B cell (primary cell): Measurements from ENCODE around the gene FRMD4A. TPM values are rescaled to one million over a fixed set of nuclear protein-coding genes. Genes with fewer than 3 reads are reported as not detected.

Source experiments
- ATAC-seq: fragments of 200-7000 bp; cut with Tn5 transposase; one replicate; pipeline ENCODE4 v1.10.0; 2021; ENCODE audit warnings: low read depth, mild to moderate bottlenecking, moderate number of reproducible peaks, moderate library complexity
- CTCF ChIA-PET: fragments of 350-600 bp; sonication (Branson Sonifier 250); formaldehyde crosslinking; loops from one replicate; lab custom pipeline; 2021; ENCODE audit warnings: antibody characterized with exemption, inconsistent platforms; lab: Charles Lee
- POLR2A ChIA-PET: fragments of 350-600 bp; sonication (Branson Sonifier 250); formaldehyde crosslinking; loops from one replicate; lab custom pipeline; 2021; ENCODE audit warnings: antibody characterized with exemption; lab: Charles Lee
- DNase-seq: peaks from one replicate; pipeline ENCODE4 v3.0.0; 2013
- H2AFZ ChIP-seq: 2 replicates; pipeline ENCODE4 v1.6.1; 2012; ENCODE audit warnings: mild to moderate bottlenecking, low read depth, low read length; ENCODE audit not compliant: insufficient read depth, poor library complexity, severe bottlenecking
- H3K27ac ChIP-seq, 2 donors: 1 replicate in 1 of 2; 2 replicates in 1 of 2; pipeline ENCODE4 v1.5.1; 2012 to 2013; ENCODE audit warnings: low read length in 2 of 2, mild to moderate bottlenecking in 2 of 2, moderate library complexity in 1 of 2
- H3K27me3 ChIP-seq, 4 experiments: fragments of 200-600 bp in 1 of 4; sonication (generic) in 1 of 4; replicated peaks in 1 of 4; 1 replicate in 2 of 4; 2 replicates in 2 of 4; pipeline versions ENCODE4 v1.6.1 to v1.7.0; 2013 to 2016; ENCODE audit warnings: low read length in 3 of 4, mild to moderate bottlenecking in 2 of 4, mixed read lengths in 1 of 4, moderate library complexity in 1 of 4; ENCODE audit not compliant: insufficient read depth in 4 of 4, control insufficient read depth in 3 of 4; ENCODE audit errors: control extremely low read depth in 1 of 4
- H3K36me3 ChIP-seq, 2 experiments: replicated peaks in 1 of 2; 1 replicate in 1 of 2; 2 replicates in 1 of 2; pipeline versions ENCODE4 v1.6.1 to v1.7.1; 2013; ENCODE audit warnings: low read length in 1 of 2; ENCODE audit not compliant: insufficient read depth in 2 of 2, control insufficient read depth in 1 of 2; ENCODE audit errors: control extremely low read depth in 1 of 2, extremely low read depth in 1 of 2
- H3K4me1 ChIP-seq, 2 donors: fragments of 200-600 bp in 1 of 2; sonication (generic) in 1 of 2; 1 replicate in 1 of 2; 2 replicates in 1 of 2; pipeline versions ENCODE4 v1.5.1 to v1.6.1; 2013 to 2017; ENCODE audit warnings: low read length in 2 of 2; ENCODE audit not compliant: control insufficient read depth in 2 of 2, insufficient read depth in 2 of 2
- H3K4me2 ChIP-seq: replicated peaks from 2 replicates; pipeline ENCODE3; 2012; ENCODE audit warnings: mild to moderate bottlenecking, low read depth, low read length; ENCODE audit not compliant: poor library complexity, severe bottlenecking
- H3K4me3 ChIP-seq, 5 experiments: fragments of 200-600 bp in 1 of 5; sonication (generic) in 1 of 5; 1 replicate in 3 of 5; 2 replicates in 2 of 5; pipeline versions ENCODE4 v1.5.1 to v1.7.0; 2011 to 2016; ENCODE audit warnings: low read length in 4 of 5, mild to moderate bottlenecking in 4 of 5, low read depth in 2 of 5, control low read depth in 1 of 5, moderate library complexity in 1 of 5; ENCODE audit not compliant: insufficient read depth in 1 of 5; ENCODE audit errors: control extremely low read depth in 1 of 5, extremely low read depth in 1 of 5
- H3K79me2 ChIP-seq: fragments of 200-600 bp; sonication (generic); one replicate; pipeline ENCODE4 v1.6.0; 2016; ENCODE audit warnings: low read length; ENCODE audit not compliant: control insufficient read depth, insufficient read depth
- H3K9ac ChIP-seq: fragments of 200-600 bp; sonication (generic); 2 replicates; pipeline ENCODE4 v1.6.1; 2017; ENCODE audit warnings: mild to moderate bottlenecking, low read length, moderate library complexity
- H3K9me3 ChIP-seq, 3 donors: one replicate each; pipeline versions ENCODE4 v1.6.1 to v1.7.1; 2013; ENCODE audit warnings: low read length in 2 of 3; ENCODE audit not compliant: control insufficient read depth in 2 of 3, insufficient read depth in 1 of 3; ENCODE audit errors: control extremely low read depth in 1 of 3
- H4K20me1 ChIP-seq: 2 replicates; pipeline ENCODE4 v1.6.0; 2012; ENCODE audit warnings: mild to moderate bottlenecking, low read length; ENCODE audit not compliant: insufficient read depth, control insufficient read depth, poor library complexity, severe bottlenecking
- H3K27ac Mint-ChIP-seq: one replicate; pipeline ENCODE4 v1.8.0; 2021; ENCODE audit warnings: mixed read lengths
- H3K27me3 Mint-ChIP-seq: one replicate; pipeline ENCODE4 v1.8.0; 2021; ENCODE audit warnings: mixed read lengths
- H3K4me1 Mint-ChIP-seq: one replicate; pipeline ENCODE4 v1.8.0; 2021; ENCODE audit warnings: mixed read lengths
- H3K4me3 Mint-ChIP-seq: one replicate; pipeline ENCODE4 v1.8.0; 2021; ENCODE audit warnings: mixed read lengths
- H3K9me3 Mint-ChIP-seq: one replicate; pipeline ENCODE4 v1.8.0; 2022; ENCODE audit warnings: mixed read lengths; ENCODE audit not compliant: insufficient read depth
- CTCF ChIP-seq: fragments of 200-600 bp; IDR thresholded peaks from one replicate; pipeline ENCODE4 v1.8.0; 2022; ENCODE audit warnings: antibody characterized with exemption, mild to moderate bottlenecking
- EZH2 ChIP-seq: IDR thresholded peaks from 2 replicates; pipeline ENCODE4 v1.6.1; 2012; ENCODE audit warnings: borderline replicate concordance, low read depth, mild to moderate bottlenecking, moderate library complexity, low read length; ENCODE audit not compliant: insufficient read depth, poor library complexity, severe bottlenecking
- WGBS: methylation state at CpG from one replicate; pipeline ENCODE4 v1.1.5; 2013; ENCODE audit warnings: missing lambda C conversion rate; ENCODE audit not compliant: insufficient coverage; 5-methylcytosine and 5-hydroxymethylcytosine counted together
- intact Hi-C: fragments of 100-400 bp; cut with micrococcal nuclease; formaldehyde crosslinking; loops from one replicate; pipeline ENCODE4 v1.10.0; 2022
- polyA plus RNA-seq: library from polyadenylated mRNA; depleted of rRNA; stranded (reverse); fragments of >200 nt; gene quantifications from 2 replicates; pipeline ENCODE4 v1.2.3, GENCODE V29; 2012
- total RNA-seq, 2 donors: library from RNA; stranded (reverse); fragments of 120-200 nt in 1 of 2; gene quantifications; 1 replicate in 1 of 2; 2 replicates in 1 of 2; pipeline versions ENCODE4 v1.2.3 to v1.2.4, GENCODE V29; 2013 to 2022

Gene FRMD4A
- total and polyA plus RNA-seq, 2 donors (not counting 1 experiment from before 2014, with no cell fraction given): 0.76 to 3.4 TPM

- no peak overlapping the region for H3K4me3 Mint-ChIP-seq
- Histone ChIP-seq H3K36me3 (no peaks in the 10 kb centered on the region), H3K27ac (no peak overlapping the region), H3K4me1 (no peaks in the 10 kb centered on the region), H3K9ac (no peak overlapping the region), H3K9me3 (no peaks in the 10 kb centered on the region), H4K20me1 (no peaks in the 10 kb centered on the region), H2AFZ (no peak overlapping the region), H3K4me3 (no peak overlapping the region), H3K27me3 (no peaks in the 10 kb centered on the region), H3K79me2 (no peaks in the 10 kb centered on the region), H3K4me2 (no peak overlapping the region)
- no peak overlapping the region for H3K27ac Mint-ChIP-seq
- CTCF ChIA-PET: no interaction called here
- ATAC-seq (no peak), DNase-seq (no peak)
- TF ChIP-seq CTCF: no peak
- no peak for TF ChIP-seq EZH2
- H3K9me3 Mint-ChIP-seq: no peaks in the 10 kb centered on the region
- H3K4me1 Mint-ChIP-seq: no peaks in the 10 kb centered on the region
- POLR2A ChIA-PET: no interaction called here
- H3K27me3 Mint-ChIP-seq: no peaks in the 10 kb centered on the region
- 73% methylated on average over 13 of the region's 13 CpGs for WGBS
- intact Hi-C loops: no loop called here
Observed at GRCh38 chr10:13695588-13695987, 635.1 kb downstream of the FRMD4A start.

GRCh38 chr10:13693783-13694700, 636.7 kb downstream of the FRMD4A start:
- Histone ChIP-seq H3K9me3 (no peaks in the 10 kb centered on the region), H3K4me1 (no peaks in the 10 kb centered on the region), H3K4me2 (no peak overlapping the region), H3K4me3 (no peak overlapping the region), H4K20me1 (no peaks in the 10 kb centered on the region), H3K36me3 (no peaks in the 10 kb centered on the region), H2AFZ (no peak overlapping the region), H3K9ac (no peak overlapping the region), H3K79me2 (no peaks in the 10 kb centered on the region), H3K27me3 (no peaks in the 10 kb centered on the region), H3K27ac (no peak overlapping the region)
- ChIA-PET CTCF (no interaction called here), POLR2A (no interaction called here)
- DNase-seq (no peak), ATAC-seq (no peak)
- TF ChIP-seq CTCF: no peak
- no peak for TF ChIP-seq EZH2
- intact Hi-C loops: no loop called here
- WGBS: 96% methylated on average over 17 of the region's 21 CpGs
- no peaks in the 10 kb centered on the region for H3K27me3 Mint-ChIP-seq
- no peaks in the 10 kb centered on the region for H3K4me1 Mint-ChIP-seq
- no peak overlapping the region for H3K4me3 Mint-ChIP-seq
- H3K27ac Mint-ChIP-seq: no peak overlapping the region
- H3K9me3 Mint-ChIP-seq: no peaks in the 10 kb centered on the region
